Tibial artery (tissue), 4 donors: Measurements from ENCODE around the gene CCDC91.

ENCODE experiments used
- DNase-seq, 2 donors: peaks; one replicate each; pipeline ENCODE4 v3.0.0-alpha.2; 2019
- H3K27ac ChIP-seq, 2 donors: fragments of 200-600 bp; sonication (generic) in 1 of 2; 1 replicate in 1 of 2; 2 replicates in 1 of 2; pipeline ENCODE4 v1.5.1; 2018 to 2019; ENCODE audit warnings: mild to moderate bottlenecking in 1 of 2
- H3K27me3 ChIP-seq, 2 donors: fragments of 200-600 bp; sonication (generic) in 1 of 2; one replicate each; pipeline versions ENCODE4 v1.5.1 to v1.6.0; 2016 to 2019
- H3K36me3 ChIP-seq, 3 donors: fragments of 200-600 bp; sonication (generic) in 2 of 3; one replicate each; pipeline ENCODE4 v1.5.1; 2016 to 2019; ENCODE audit warnings: mild to moderate bottlenecking in 2 of 3
- H3K4me1 ChIP-seq, 4 donors: fragments of 200-600 bp; sonication (generic) in 2 of 4; 1 replicate in 3 of 4; 2 replicates in 1 of 4; pipeline ENCODE4 v1.5.1; 2016 to 2019
- H3K4me3 ChIP-seq, 2 donors: fragments of 200-600 bp; sonication (generic) in 1 of 2; 1 replicate in 1 of 2; 2 replicates in 1 of 2; pipeline ENCODE4 v1.5.1; 2018 to 2019; ENCODE audit warnings: mild to moderate bottlenecking in 2 of 2
- H3K9me3 ChIP-seq, 3 donors: fragments of 200-600 bp; sonication (generic) in 1 of 3; one replicate each; pipeline ENCODE4 v1.5.1; 2016 to 2019
- intact Hi-C: fragments of 100-400 bp; cut with DNase I; formaldehyde crosslinking; loops from one replicate; pipeline ENCODE4 v1.15.0; 2023; ENCODE audit warnings: low total_unique reads
- TF ChIP-seq, protein P1 (sequence below), 2 experiments: fragments of 200-600 bp in 1 of 2; fragments of 450-650 bp in 1 of 2; IDR thresholded peaks; one replicate each; pipeline ENCODE4 v1.5.1; 2017 to 2019; ENCODE audit warnings: antibody characterized with exemption in 2 of 2, mild to moderate bottlenecking in 1 of 2, moderate library complexity in 1 of 2

CCDC91 gene

DNA sequence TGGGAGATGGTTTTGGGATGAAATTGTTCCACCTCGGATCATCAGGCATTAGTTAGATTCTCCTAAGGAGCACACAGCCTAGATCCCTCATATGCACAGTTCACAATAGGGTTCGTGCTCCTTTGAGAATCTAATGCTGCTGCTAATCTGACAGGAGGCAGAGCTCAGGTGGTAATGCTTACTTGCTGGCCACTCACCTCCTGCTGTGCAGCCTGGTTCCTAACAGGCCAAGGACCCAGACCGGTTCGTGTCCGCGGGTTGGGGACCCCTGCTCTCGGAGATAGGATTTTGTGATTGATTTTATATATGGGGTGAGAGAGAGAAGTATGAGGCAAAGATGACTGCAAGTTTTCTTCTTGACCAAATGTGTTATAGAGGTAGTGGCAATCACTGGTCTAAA lies 57.5 kb downstream of the CCDC91 start:
- Histone ChIP-seq H3K27ac (no peak overlapping the region), H3K9me3 (no peaks in the 10 kb centered on the region), H3K4me1 (peaks cover 0 to 18% (median 9%) of the 10 kb centered on the region in 4 donors), H3K36me3 (no peaks in the 10 kb centered on the region), H3K4me3 (no peak overlapping the region), H3K27me3 (no peaks in the 10 kb centered on the region)
- TF ChIP-seq, protein P1, sequence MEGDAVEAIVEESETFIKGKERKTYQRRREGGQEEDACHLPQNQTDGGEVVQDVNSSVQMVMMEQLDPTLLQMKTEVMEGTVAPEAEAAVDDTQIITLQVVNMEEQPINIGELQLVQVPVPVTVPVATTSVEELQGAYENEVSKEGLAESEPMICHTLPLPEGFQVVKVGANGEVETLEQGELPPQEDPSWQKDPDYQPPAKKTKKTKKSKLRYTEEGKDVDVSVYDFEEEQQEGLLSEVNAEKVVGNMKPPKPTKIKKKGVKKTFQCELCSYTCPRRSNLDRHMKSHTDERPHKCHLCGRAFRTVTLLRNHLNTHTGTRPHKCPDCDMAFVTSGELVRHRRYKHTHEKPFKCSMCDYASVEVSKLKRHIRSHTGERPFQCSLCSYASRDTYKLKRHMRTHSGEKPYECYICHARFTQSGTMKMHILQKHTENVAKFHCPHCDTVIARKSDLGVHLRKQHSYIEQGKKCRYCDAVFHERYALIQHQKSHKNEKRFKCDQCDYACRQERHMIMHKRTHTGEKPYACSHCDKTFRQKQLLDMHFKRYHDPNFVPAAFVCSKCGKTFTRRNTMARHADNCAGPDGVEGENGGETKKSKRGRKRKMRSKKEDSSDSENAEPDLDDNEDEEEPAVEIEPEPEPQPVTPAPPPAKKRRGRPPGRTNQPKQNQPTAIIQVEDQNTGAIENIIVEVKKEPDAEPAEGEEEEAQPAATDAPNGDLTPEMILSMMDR (IDR thresholded peaks at IDR 0.05): no peak
- intact Hi-C loops: no loop called here
- no peak for DNase-seq

DNA sequence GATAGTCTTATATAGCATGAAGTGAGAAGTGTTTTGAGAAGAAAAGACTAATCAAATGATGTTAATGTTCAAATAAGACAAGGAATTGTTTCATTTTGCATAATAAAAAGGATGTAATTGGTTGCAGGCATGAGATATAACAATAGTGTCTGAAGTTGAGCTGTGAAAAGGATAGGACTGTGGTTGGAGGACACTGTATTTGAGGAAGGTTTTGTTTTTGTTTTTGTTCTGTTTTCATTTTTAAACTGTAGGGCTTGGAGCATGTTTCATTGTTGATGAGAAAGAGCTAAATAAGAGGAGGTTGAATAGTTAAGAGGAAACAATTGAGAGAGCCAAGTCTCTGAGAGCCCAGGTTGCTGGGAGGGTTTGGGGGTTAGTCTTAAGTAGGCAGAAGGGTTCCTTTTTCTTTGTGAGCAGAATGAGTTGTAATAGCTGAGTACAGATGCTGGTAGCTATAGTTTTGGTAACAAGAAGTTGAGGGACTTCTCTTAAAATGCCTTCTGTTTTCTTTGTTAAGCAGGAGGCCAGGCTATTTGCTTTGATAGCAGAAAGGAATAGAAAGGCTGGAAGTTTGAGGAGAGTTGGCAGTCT lies 58.4 kb downstream of the CCDC91 start:
- H3K4me3 ChIP-seq: no peak overlapping the region
- no peak for DNase-seq
- H3K36me3 ChIP-seq: no peaks in the 10 kb centered on the region
- intact Hi-C loops: no loop called here
- H3K4me1 ChIP-seq: peaks cover 0 to 18% (median 9%) of the 10 kb centered on the region in 4 donors
- H3K27me3 ChIP-seq: no peaks in the 10 kb centered on the region
- TF ChIP-seq, protein P1 (IDR thresholded peaks at IDR 0.05): no peak
- no peak overlapping the region for H3K27ac ChIP-seq
- H3K9me3 ChIP-seq: no peaks in the 10 kb centered on the region

DNA sequence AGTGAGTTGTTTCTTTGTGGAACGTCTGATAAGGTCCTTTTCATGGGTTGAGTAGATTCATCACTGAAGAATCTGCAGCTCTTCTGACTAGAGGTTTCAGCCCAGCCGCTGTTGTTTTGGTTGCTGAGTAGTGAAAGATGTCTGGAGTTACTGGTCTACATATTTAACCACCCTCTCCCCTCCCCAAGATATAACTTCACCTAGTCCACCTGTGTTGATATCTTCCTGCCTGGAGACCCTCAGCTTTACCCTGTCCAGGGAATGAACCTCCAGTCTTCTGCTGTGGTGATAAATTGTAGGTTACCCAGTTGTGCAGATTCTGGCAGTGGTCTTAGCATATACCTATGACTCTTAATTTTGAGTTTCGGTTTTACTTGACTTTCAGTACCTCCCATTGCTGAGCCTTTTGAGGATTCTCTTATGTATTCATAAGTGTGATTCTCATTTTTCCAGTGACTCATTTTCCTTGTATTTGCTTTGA lies 62.9 kb downstream of the CCDC91 start:
- Histone ChIP-seq H3K36me3 (no peaks in the 10 kb centered on the region), H3K4me1 (peaks cover 0 to 16% (median 6%) of the 10 kb centered on the region in 4 donors), H3K4me3 (no peak overlapping the region), H3K27ac (no peak overlapping the region), H3K9me3 (no peaks in the 10 kb centered on the region), H3K27me3 (no peaks in the 10 kb centered on the region)
- TF ChIP-seq, protein P1 (IDR thresholded peaks at IDR 0.05): no peak
- no peak for DNase-seq
- intact Hi-C loops: no loop called here

DNA sequence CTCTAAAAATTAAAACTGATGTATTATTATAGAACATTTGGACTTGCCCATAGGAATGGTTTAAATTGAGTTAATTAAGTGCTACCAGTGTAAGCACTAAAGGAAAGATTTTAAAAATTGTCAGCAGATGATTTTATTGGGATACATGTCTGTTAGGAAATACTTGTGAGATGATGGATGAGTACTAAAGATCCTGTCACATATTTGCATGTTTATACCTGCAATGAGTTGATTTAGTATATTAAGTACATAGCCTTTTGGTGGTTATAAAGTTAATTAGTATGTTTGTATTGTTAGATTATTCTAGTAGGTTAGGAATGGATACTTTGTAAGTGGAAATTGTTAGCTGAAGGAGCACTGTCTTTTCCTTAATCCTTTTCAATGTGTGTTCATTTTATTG lies 67.2 kb downstream of the CCDC91 start:
- TF ChIP-seq, protein P1 (IDR thresholded peaks at IDR 0.05): no peak
- no peak for DNase-seq
- Histone ChIP-seq H3K27ac (no peak overlapping the region), H3K27me3 (no peaks in the 10 kb centered on the region), H3K36me3 (peaks cover 0 to 9% (median 6%) of the 10 kb centered on the region in 3 donors), H3K4me1 (no peaks in the 10 kb centered on the region), H3K9me3 (no peaks in the 10 kb centered on the region), H3K4me3 (no peak overlapping the region)
- intact Hi-C loops: no loop called here

DNA sequence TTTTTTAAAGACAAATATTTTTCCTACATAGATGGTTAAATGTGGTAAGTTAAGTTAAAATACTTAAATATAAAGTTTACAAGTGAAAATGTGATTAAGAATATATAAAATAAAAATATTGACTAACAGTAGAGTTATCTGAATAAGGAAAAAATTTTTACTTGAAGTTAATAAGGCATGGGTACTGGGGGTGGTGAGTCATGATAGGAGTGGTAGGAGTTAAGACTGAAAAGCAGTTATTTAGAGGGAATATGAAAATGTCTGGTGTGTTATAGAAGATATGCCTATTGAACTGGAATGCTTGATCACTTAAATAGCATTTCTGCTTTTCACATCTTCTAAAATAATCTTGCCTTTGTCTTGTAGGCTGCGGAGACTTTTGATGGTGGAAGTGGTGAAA lies 68.7 kb downstream of the CCDC91 start:
- H3K9me3 ChIP-seq: no peaks in the 10 kb centered on the region
- H3K27me3 ChIP-seq: no peaks in the 10 kb centered on the region
- intact Hi-C loops: no loop called here
- H3K4me3 ChIP-seq: no peak overlapping the region
- TF ChIP-seq, protein P1 (IDR thresholded peaks at IDR 0.05): no peak
- H3K27ac ChIP-seq: no peak overlapping the region
- DNase-seq: no peak
- peaks cover 0 to 9% (median 6%) of the 10 kb centered on the region in 3 donors for H3K36me3 ChIP-seq
- no peaks in the 10 kb centered on the region for H3K4me1 ChIP-seq
